ENCODE measurements around the gene MDP1.
A peak's percentile ranks its signal among the peaks of the same experiment; 100 is the strongest.
"Not testable (repeated sequence)": the region's sequence is repeated elsewhere in the genome, so short reads cannot be mapped to it uniquely, and the experiment has no call there.

The MDP1 gene

GRCh38 chr14:24251880-24252288, 36.0 kb upstream of the MDP1 start:
- DNase-seq (ENCODE audit: low read depth in 2 of 2): no peak

DNA sequence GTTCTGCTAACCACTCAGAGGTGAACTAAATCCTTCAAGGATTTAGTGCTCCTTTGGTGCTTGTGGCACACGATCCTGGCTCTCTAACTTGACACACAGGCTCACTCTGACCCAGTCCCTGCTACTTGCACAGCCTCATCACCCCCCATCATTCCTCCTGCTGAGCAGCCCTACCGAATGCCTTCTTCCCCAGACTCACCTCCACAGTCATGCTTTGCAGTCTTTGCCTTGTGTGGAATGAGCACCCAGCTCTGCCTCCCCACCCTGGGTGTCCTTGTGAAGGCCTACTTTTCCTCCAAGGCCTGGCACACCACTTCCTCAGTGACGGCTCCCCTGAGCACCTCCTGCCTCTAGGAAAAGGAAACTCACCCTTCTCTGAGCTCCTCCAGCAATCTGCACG, 34.5 kb upstream of the MDP1 start:
- DNase-seq (ENCODE audit: low read depth in 2 of 2): no peak

DNA sequence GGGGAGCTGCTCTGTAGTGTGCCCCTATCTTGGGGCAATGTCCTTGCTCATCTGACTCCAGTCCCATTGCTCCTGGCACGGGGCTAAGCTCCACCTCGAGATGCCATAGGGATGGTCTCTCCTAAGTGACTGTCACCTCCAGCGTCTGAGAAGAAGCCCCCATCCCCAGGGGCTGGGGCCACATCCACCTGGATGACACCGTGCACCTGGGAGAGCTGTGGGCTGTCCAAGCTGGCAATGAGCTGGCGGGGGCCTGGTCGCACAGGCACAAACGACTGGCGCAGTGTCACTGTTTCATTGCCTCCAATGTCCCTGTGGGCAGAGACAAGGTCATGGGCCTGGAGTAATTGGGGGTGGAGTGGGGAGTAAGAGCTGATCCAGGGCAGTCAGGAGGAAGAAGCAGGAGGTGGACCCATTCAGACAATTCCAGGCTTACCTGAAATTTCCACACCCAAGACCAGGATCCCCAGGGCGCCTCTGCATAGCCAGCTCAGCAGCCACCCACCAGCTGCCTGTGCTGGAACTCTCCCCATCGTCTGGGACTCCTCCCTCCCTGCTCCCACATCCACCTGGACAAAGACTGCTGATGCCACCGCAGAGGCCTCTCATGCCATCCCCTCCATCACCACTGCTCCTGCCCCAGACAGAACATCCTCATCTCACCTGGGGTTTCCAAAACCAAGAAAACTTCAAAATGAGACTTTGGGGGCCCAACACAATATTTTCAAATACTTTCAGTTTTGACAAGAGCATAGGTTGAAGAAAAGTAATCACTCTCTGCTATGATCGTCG, 33.6 kb upstream of the MDP1 start:
- no peak for DNase-seq (ENCODE audit: low read depth in 2 of 2)

GRCh38 chr14:24247422-24247821, 31.6 kb upstream of the MDP1 start:
- no peak for DNase-seq (ENCODE audit: low read depth in 2 of 2)

DNA sequence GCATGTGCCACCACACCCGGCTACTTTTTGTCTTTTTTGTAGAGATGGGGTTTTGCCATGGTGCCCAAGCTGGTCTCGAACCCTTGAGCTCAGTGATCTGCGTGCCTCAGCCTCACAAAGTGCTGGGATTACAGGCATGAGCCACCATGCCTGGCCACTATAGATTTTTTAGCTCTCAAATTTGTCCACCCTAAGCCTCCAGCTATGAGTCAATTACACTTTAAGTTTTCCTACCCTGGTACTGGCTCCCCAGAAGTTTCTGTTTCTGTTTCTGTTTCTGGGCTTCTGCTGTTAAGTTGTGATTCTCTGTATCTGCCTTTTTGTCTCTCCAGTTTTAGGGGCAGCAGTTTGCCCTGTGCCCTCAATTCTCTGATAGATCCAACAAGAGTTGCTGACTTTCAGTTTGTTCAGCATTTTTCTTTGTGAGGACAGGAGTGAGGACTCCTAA, 30.9 kb upstream of the MDP1 start:
- DNase-seq (ENCODE audit: low read depth in 2 of 2): no peak

DNA sequence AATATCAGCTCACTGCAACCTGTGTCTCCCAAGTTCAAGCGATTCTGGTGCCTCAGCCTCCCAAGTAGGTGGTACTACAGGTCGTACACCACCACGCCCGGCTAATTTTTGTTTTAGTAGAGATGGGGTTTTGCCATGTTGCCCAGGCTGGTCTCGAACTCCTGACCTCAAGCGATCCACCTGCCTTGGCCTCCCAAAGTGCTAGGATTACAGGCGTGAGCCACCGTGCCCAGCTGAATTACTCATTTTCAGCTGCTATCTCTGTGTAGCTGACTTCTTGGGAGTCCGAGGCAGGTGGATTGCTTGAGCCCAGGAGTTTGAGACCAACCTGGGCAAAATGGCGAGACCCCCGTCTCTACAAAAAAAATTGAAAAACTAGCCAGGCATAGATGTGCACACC, 29.5 kb upstream of the MDP1 start:
- DNase-seq (ENCODE audit: low read depth in 2 of 2): not testable (repeated sequence)

DNA sequence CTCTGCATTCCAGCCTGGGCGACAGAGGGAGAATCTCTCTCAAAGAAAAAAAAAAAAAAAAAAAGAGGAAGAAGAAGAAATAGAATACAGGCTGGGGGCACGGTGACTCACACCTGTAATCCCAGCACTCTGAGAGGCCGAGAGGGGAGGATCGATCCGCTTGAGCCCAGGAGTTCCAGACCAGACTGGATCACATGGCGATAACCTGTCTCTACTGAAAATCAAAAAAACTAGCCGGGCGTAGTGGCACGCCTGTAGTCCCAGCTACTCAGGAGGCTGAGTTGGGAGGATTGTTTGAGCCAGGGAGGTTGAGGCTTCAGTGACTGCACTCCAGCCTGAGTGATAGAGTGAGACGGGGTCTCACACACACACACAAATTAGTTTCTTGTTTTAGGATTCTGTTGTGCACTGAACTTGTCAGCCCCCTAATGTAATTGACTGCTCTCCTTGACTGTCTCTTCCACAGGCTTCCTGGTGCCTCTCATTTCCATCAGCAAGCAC, 27.5 kb upstream of the MDP1 start:
- DNase-seq (ENCODE audit: low read depth in 2 of 2): no peak

GRCh38 chr14:24241829-24242443, 26.1 kb upstream of the MDP1 start:
- DNase-seq (ENCODE audit: low read depth in 2 of 2): peak; percentile 81 to 89

- DNase-seq (ENCODE audit: low read depth in 2 of 2): no peak
Measured at GRCh38 chr14:24240110-24240918, 24.4 kb upstream of the MDP1 start.

- no peak for DNase-seq (ENCODE audit: low read depth in 2 of 2)
Measured at GRCh38 chr14:24238527-24239037, 22.7 kb upstream of the MDP1 start.

- no peak for DNase-seq (ENCODE audit: low read depth in 2 of 2)
Measured at GRCh38 chr14:24238123-24238522, 22.3 kb upstream of the MDP1 start.

DNA sequence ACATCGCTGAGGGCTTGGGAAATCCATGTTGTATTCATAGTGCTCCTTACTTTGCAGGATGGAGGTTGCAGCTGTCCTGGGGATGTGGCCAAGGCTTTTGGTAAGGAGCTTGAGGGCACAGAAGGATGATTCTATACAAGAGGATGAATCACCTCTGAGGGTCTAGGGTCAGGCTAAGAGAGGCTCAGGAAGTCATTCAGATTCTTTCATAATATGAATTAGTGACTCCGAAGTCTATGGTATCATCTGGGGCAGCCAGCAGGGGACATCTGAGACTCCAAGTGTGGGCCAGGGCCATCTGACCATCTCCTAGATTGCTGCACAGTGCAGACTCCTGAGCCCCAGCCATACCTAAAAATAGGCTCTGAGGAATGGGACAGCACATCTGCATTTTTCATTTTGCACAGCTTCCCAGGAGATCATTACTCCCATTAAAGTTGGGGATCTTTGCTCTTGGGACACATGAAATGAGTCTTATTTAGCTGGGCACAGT, 21.6 kb upstream of the MDP1 start:
- DNase-seq (ENCODE audit: low read depth in 2 of 2): no peak

DNA sequence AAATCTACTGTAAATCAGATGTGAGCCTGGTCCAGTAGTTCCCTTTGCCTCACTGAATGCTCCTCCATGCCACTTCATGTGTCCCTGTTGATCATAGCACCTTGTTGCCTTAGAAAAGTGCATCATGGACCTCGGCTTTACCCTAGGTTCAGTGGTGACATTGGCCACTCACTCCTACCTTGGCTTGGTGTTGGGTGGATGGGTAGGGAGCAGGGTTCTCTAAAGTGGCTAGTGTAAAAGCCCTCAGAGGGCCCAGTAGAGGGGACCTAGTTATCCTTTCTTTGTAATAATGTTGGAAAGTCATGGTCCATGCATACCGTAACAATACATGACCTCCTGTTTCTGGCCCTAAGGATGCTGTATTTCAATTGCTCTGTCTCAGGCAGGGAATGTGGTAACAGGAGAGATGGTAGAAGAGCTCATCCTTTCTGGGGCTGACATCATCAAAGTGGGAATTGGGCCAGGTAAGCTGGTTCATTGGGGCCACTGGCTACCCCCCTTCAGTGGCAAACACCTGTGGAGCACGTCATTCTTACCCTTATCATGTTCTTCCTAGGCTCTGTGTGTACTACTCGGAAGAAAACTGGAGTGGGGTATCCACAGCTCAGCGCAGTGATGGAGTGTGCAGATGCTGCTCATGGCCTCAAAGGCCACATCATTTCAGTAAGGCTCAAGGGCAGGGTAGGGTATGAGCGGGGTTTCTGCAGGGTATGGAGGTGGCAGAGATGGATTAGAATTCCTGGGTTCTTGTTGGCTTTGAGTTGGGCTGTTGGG, 21.0 kb upstream of the MDP1 start:
- DNase-seq (ENCODE audit: low read depth in 2 of 2): no peak

GRCh38 chr14:24235804-24236688, 20.2 kb upstream of the MDP1 start:
- no peak for DNase-seq (ENCODE audit: low read depth in 2 of 2)

GRCh38 chr14:24234095-24235005, 18.5 kb upstream of the MDP1 start:
- no peak for DNase-seq (ENCODE audit: low read depth in 2 of 2)

DNA sequence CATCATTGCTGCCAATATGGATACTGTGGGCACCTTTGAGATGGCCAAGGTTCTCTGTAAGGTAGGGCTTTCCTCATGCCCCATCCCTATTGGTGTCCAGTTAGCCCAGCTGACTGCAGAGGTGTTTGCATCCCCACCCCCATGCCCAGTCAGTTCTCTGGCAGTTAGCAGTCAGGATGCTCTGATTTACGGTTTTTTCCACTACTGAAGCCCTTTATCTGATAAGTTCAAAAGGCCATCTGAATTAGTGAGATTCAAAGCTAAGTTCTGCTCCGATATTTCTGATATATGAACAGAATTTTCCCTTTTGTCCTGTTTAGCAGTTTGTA, 17.6 kb upstream of the MDP1 start:
- DNase-seq (ENCODE audit: low read depth in 2 of 2): no peak

GRCh38 chr14:24232645-24233537, 17.0 kb upstream of the MDP1 start, which contains the start of gene GMPR2:
Gene GMPR2 (plus strand): TSS chr14:24232929. CDS start chr14:24233254, 325 bp downstream.
- no peak for DNase-seq (ENCODE audit: low read depth in 2 of 2)

GRCh38 chr14:24232121-24232644, 16.3 kb upstream of the MDP1 start, which contains the start of gene NEDD8:
Gene NEDD8 (minus strand): TSS chr14:24232367. CDS start chr14:24232267, 100 bp downstream.
- peak; percentile 61 to 77 for DNase-seq (ENCODE audit: low read depth in 2 of 2)
